MG63 (cell line): ENCODE data around the gene RYR1. TPM values are rescaled to one million over a fixed set of nuclear protein-coding genes. Genes with fewer than 3 reads are reported as not detected.
"Not testable (repeated sequence)": the region's sequence is repeated elsewhere in the genome, so short reads cannot be mapped to it uniquely, and the experiment has no call there.

Experiments used
- DNase-seq: peaks from one replicate; pipeline ENCODE4 v3.0.0-alpha.2; 2020
- H3K27me3 ChIP-seq: fragments of 250-450 bp; sonication (Bioruptor Pico); 2 replicates; pipeline ENCODE4 v1.5.1; 2020; ENCODE audit warnings: mild to moderate bottlenecking, moderate library complexity
- H3K36me3 ChIP-seq: fragments of 250-450 bp; sonication (Bioruptor Pico); 2 replicates; pipeline ENCODE4 v1.5.1; 2020; ENCODE audit warnings: mild to moderate bottlenecking, moderate library complexity
- H3K4me3 ChIP-seq: fragments of 250-450 bp; sonication (Bioruptor Pico); 2 replicates; pipeline ENCODE4 v1.5.1; 2020; ENCODE audit warnings: mild to moderate bottlenecking, moderate library complexity
- H3K9me3 ChIP-seq: fragments of 250-450 bp; sonication (Bioruptor Pico); 2 replicates; pipeline ENCODE4 v1.5.1; 2020; ENCODE audit warnings: mild to moderate bottlenecking, moderate library complexity
- total RNA-seq: library from RNA; depleted of rRNA; stranded (reverse); fragments of >200 nt; shearing (Covaris generic); gene quantifications from 2 replicates; pipeline ENCODE4 v1.2.3, GENCODE V29; 2014; ENCODE audit warnings: low replicate concordance

RYR1 gene
- total RNA-seq, 1 experiment from 2014 or later, result not detected

- peaks cover 23% of the 10 kb centered on the region for H3K27me3 ChIP-seq
- DNase-seq, result no peak
- no peaks in the 10 kb centered on the region for H3K36me3 ChIP-seq
- no peaks in the 10 kb centered on the region for H3K9me3 ChIP-seq
- no peak overlapping the region for H3K4me3 ChIP-seq
Measured at GRCh38 chr19:38464421-38465082, 31.1 kb downstream of the RYR1 start.

GRCh38 chr19:38466050-38466449, 32.6 kb downstream of the RYR1 start:
- Histone ChIP-seq H3K9me3 (no peaks in the 10 kb centered on the region), H3K36me3 (no peaks in the 10 kb centered on the region), H3K4me3 (no peak overlapping the region), H3K27me3 (peaks cover 36% of the 10 kb centered on the region)
- DNase-seq, result no peak

- Histone ChIP-seq H3K9me3 (no peaks in the 10 kb centered on the region), H3K4me3 (no peak overlapping the region), H3K27me3 (peaks cover 44% of the 10 kb centered on the region), H3K36me3 (no peaks in the 10 kb centered on the region)
- no peak for DNase-seq
Measured at GRCh38 chr19:38467541-38468525, 34.3 kb downstream of the RYR1 start.

GRCh38 chr19:38469151-38469550, 35.7 kb downstream of the RYR1 start:
- peaks cover 46% of the 10 kb centered on the region for H3K27me3 ChIP-seq
- H3K9me3 ChIP-seq, result no peaks in the 10 kb centered on the region

GRCh38 chr19:38470788-38471480, 37.4 kb downstream of the RYR1 start:
- no peaks in the 10 kb centered on the region for H3K9me3 ChIP-seq
- no peak overlapping the region for H3K4me3 ChIP-seq
- peaks cover 55% of the 10 kb centered on the region for H3K27me3 ChIP-seq
- no peaks in the 10 kb centered on the region for H3K36me3 ChIP-seq
- no peak for DNase-seq

More at GRCh38 chr19:38469151-38469550, 35.7 kb downstream of the RYR1 start:
- H3K4me3 ChIP-seq, result no peak overlapping the region
- no peaks in the 10 kb centered on the region for H3K36me3 ChIP-seq
- DNase-seq, result no peak

GRCh38 chr19:38472725-38473124, 39.2 kb downstream of the RYR1 start:
- DNase-seq, H3K36me3 ChIP-seq, H3K4me3 ChIP-seq, H3K9me3 ChIP-seq: not testable (repeated sequence)
- H3K27me3 ChIP-seq, result peaks cover 72% of the 10 kb centered on the region

GRCh38 chr19:38473201-38473600, 39.7 kb downstream of the RYR1 start:
- DNase-seq, result no peak
- no peaks in the 10 kb centered on the region for H3K9me3 ChIP-seq
- no peaks in the 10 kb centered on the region for H3K36me3 ChIP-seq
- no peak overlapping the region for H3K4me3 ChIP-seq
- peaks cover 76% of the 10 kb centered on the region for H3K27me3 ChIP-seq

- no peaks in the 10 kb centered on the region for H3K9me3 ChIP-seq
- no peak for DNase-seq
- peaks cover 69% of the 10 kb centered on the region for H3K27me3 ChIP-seq
- no peaks in the 10 kb centered on the region for H3K36me3 ChIP-seq
- no peak overlapping the region for H3K4me3 ChIP-seq
Measured at GRCh38 chr19:38475176-38475575, 41.7 kb downstream of the RYR1 start.

GRCh38 chr19:38478273-38478971, 44.9 kb downstream of the RYR1 start:
- H3K27me3 ChIP-seq, result peaks cover 56% of the 10 kb centered on the region
- no peaks in the 10 kb centered on the region for H3K9me3 ChIP-seq
- DNase-seq, result no peak
- no peak overlapping the region for H3K4me3 ChIP-seq
- no peaks in the 10 kb centered on the region for H3K36me3 ChIP-seq

- no peak overlapping the region for H3K4me3 ChIP-seq
Measured at GRCh38 chr19:38482496-38482895, 49.0 kb downstream of the RYR1 start.

GRCh38 chr19:38483016-38483630, 49.6 kb downstream of the RYR1 start:
- no peak for DNase-seq
- Histone ChIP-seq H3K36me3 (no peaks in the 10 kb centered on the region), H3K27me3 (peaks cover 39% of the 10 kb centered on the region), H3K4me3 (no peak overlapping the region), H3K9me3 (no peaks in the 10 kb centered on the region)

More at GRCh38 chr19:38482496-38482895, 49.0 kb downstream of the RYR1 start:
- Histone ChIP-seq H3K9me3 (no peaks in the 10 kb centered on the region), H3K36me3 (no peaks in the 10 kb centered on the region), H3K27me3 (peaks cover 44% of the 10 kb centered on the region)
- DNase-seq, result no peak

GRCh38 chr19:38484747-38485146, 51.3 kb downstream of the RYR1 start:
- Histone ChIP-seq H3K9me3 (no peaks in the 10 kb centered on the region; the same call in 1 of the 2 replicates), H3K27me3 (peaks cover 41% of the 10 kb centered on the region), H3K4me3 (no peak overlapping the region), H3K36me3 (no peaks in the 10 kb centered on the region)
- no peak for DNase-seq

GRCh38 chr19:38485541-38486285, 52.2 kb downstream of the RYR1 start:
- Histone ChIP-seq H3K9me3 (peaks cover 8% of the 10 kb centered on the region), H3K27me3 (peaks cover 47% of the 10 kb centered on the region), H3K4me3 (no peak overlapping the region), H3K36me3 (no peaks in the 10 kb centered on the region)
- no peak for DNase-seq

GRCh38 chr19:38486731-38487336, 53.3 kb downstream of the RYR1 start:
- no peak overlapping the region for H3K4me3 ChIP-seq
- DNase-seq, result no peak
- peaks cover 45% of the 10 kb centered on the region for H3K27me3 ChIP-seq
- H3K36me3 ChIP-seq, result no peaks in the 10 kb centered on the region
- peaks cover 14% of the 10 kb centered on the region for H3K9me3 ChIP-seq

GRCh38 chr19:38488096-38488495, 54.6 kb downstream of the RYR1 start:
- DNase-seq, result no peak
- H3K4me3 ChIP-seq, result no peak overlapping the region

More at GRCh38 chr19:38488096-38488495, 54.6 kb downstream of the RYR1 start:
- Histone ChIP-seq H3K27me3 (peaks cover 42% of the 10 kb centered on the region), H3K9me3 (peaks cover 14% of the 10 kb centered on the region), H3K36me3 (no peaks in the 10 kb centered on the region)
